SIG-M5 treated with dmso at 0.1 percent for 504 hours (cell line): Measurements from ENCODE around the gene TRPM4.
A peak's percentile ranks its signal among the peaks of the same experiment; 100 is the strongest.
"Not testable (repeated sequence)": the region's sequence is repeated elsewhere in the genome, so short reads cannot be mapped to it uniquely, and the experiment has no call there.

Experiments
- DNase-seq: peaks from one replicate; lab custom pipeline; 2025; ENCODE audit not compliant: unreplicated experiment; lab: John Stamatoyannopoulos, UW

The TRPM4 gene

DNA sequence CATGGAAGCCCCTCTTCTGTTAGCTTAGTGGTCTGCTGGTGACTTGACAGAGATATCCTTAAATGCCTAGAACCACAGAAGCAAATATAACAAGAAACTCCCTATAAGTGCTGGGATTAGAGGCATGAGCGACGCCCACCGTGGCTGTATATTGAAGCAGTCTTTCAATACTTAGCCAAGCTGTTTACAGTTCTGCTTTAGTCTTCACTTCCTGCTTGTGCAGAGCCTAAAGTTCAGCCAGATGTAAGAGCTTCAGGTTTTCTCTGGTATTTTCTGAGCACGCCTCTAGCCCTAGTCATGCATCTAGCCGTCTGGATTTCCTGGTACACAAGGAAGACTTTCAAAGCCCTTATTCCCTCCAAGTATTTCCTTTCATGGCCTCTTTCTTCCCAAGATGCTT, 28.5 kb downstream of the TRPM4 start:
- DNase-seq: no peak

DNA sequence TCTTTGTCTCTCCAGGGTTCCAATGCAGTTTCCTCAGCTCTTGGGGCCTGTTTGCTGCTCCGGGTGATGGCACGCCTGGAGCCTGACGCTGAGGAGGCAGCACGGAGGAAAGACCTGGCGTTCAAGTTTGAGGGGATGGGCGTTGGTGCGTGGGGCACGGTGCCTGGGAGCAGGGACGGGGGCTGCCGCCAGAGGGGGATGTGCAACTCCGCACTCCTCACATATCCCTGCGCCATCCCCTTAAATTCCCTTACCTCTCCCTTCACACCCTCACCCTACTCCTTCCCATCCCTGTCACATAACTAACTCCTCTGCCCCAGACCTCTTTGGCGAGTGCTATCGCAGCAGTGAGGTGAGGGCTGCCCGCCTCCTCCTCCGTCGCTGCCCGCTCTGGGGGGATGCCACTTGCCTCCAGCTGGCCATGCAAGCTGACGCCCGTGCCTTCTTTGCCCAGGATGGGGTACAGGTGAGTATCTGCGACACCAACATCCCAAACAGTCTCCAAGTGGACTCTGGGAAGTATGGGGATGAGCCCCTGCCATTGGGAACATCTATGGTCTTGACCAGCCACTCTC, 31.1 kb downstream of the TRPM4 start:
- DNase-seq: no peak

DNA sequence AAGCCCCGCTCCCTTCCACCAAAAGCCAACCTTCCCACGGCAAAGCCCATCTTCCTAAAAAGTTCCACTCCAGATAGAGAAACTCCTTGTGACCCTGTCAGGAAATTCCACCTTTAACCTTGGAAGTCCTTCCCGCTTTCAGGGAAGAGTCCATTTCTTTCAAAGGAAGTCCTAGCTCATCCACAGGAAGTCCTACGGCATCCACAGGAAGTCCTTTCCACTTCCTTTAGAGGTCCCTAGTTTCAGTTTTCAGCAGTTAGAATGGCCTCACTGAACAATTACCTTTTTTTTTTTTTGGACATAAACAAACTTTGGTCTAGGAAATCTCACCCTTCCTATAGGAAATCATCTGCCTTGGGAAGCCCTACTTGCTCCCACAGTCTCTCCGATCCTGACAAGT, 31.7 kb downstream of the TRPM4 start:
- DNase-seq: no peak

GRCh38 chr19:49190781-49191180, 33.2 kb downstream of the TRPM4 start:
- DNase-seq: no peak

DNA sequence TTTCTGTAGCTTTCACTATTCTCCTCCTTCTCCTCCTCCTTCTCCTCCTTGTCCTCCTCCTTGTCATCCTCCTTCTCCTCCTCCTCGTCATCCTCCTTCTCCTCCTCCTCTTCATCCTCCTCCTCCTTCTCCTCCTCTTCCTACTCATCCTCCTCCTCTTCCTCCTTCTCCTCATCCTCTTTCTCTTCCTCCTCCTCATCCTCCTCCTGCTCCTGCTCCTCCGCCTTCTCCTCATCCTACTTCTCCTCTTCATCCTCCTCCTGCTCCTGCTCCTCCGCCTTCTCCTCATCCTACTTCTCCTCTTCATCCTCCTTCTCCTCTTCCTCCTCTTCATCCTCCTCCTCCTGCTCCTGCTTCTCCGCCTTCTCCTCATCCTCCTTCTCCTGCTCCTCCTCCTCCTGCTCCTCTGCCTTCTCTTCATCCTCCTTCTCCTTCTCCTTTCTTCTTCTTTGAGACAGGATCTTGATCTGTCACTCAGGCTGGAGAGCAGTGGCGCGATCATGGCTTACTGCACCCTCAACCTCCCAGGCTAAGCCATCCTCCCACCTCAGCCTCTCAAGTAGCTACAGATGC, 36.3 kb downstream of the TRPM4 start:
- no peak for DNase-seq

GRCh38 chr19:49194408-49194807, 36.8 kb downstream of the TRPM4 start:
- no peak for DNase-seq

GRCh38 chr19:49196527-49197240, 39.1 kb downstream of the TRPM4 start:
- no peak for DNase-seq

DNA sequence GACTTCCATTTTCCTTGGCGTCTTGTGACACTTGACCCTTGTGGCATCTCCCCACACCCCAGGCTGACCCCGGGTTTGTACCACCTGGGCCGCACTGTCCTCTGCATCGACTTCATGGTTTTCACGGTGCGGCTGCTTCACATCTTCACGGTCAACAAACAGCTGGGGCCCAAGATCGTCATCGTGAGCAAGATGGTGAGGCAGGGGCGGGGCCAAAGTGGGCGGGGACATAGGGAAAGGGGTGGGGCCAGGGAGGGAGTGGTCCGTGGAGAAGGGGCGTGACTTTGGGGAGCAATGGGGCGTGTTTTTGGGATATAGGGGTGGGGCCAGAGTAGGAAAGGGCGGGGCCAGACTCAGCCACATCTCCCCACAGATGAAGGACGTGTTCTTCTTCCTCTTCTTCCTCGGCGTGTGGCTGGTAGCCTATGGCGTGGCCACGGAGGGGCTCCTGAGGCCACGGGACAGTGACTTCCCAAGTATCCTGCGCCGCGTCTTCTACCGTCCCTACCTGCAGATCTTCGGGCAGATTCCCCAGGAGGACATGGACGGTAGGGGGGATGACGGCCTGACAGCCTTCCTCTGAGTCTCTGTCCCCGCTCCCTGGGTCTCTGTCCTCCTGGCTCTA, 42.8 kb downstream of the TRPM4 start:
- no peak for DNase-seq

- no peak for DNase-seq
Measured at GRCh38 chr19:49201042-49201441, 43.5 kb downstream of the TRPM4 start.

DNA sequence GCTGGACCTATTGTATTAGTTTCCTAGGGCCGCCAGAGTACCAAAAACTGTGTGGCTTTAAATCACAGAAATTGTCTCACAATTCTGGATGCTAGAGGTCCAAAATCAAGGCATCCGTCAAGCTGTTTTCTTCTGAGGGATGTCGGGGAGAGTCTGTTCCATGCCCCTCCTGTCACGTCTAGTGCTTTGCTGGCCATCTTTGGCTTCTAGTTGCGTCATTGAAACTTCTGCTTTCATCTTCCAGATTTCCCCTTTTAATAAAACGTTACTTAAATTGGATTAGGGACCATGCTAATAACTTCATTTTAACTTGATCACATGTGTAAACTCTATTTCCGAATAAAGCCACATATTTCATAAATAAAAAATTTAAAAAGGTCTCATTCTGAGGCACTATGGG, 47.5 kb downstream of the TRPM4 start:
- DNase-seq: peak; percentile 80

- DNase-seq: not testable (repeated sequence)
Measured at GRCh38 chr19:49209502-49209901, 51.9 kb downstream of the TRPM4 start.

- DNase-seq: no peak
Measured at GRCh38 chr19:49210108-49210900, 52.7 kb downstream of the TRPM4 start.

GRCh38 chr19:49210901-49211451, 53.4 kb downstream of the TRPM4 start:
- DNase-seq: no peak

GRCh38 chr19:49212016-49212701, 54.6 kb downstream of the TRPM4 start:
- no peak for DNase-seq

- DNase-seq: no peak
Measured at GRCh38 chr19:49213791-49214190, 56.2 kb downstream of the TRPM4 start.

GRCh38 chr19:49214701-49215100, 57.1 kb downstream of the TRPM4 start:
- DNase-seq: no peak

- DNase-seq: no peak
Measured at GRCh38 chr19:49216071-49216470, 58.5 kb downstream of the TRPM4 start.

GRCh38 chr19:49217382-49217781, 59.8 kb downstream of the TRPM4 start:
- no peak for DNase-seq

GRCh38 chr19:49222011-49222410, 64.4 kb downstream of the TRPM4 start:
- no peak for DNase-seq

DNA sequence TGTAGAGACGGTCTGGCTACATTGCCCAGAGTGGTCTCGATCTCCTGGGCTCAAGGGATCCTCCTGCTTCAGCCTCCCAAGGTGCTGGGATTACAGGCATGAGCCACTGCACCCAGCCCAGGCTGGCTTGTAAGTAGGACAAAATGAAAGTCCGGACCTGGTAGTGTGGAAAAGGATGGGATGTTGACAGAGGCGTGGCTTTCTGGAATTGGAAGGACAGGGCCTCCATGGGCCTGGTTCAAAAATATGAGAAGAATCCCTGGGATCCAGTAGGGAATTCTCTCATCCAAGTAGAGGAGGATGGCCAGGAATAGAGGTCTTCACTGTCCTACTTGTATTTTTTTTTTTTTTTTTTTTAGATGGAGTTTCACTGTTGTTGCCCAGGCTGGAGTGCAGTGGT, 64.9 kb downstream of the TRPM4 start:
- DNase-seq: no peak

DNA sequence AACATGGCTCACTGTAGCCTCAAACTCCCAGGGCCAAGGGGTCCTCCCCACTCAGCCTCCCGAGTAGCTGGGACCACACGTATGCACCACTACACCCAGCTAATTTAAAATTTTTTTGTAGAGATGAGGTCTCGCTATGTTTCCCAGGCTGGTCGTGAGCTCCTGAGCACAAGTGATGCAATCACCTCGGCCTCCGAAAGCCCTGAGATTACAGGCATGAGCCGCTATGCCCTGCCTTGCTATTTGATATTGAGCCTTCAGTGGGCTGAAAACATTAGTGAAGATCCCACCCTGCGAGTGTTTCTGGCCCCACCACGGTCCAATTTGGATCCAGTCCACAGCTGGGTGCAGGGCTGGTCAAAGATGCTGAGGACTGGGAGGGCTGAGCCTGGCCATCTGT, 65.9 kb downstream of the TRPM4 start:
- no peak for DNase-seq
